Right lung (tissue), 5 donors: ENCODE results near the gene IDH3G. TPM values are rescaled to one million over a fixed set of nuclear protein-coding genes. Genes with fewer than 3 reads are reported as not detected.

ENCODE experiments used
- DNase-seq, 2 donors: peaks; one replicate each; pipeline ENCODE4 v3.0.0-alpha.2; 2013
- polyA plus RNA-seq, 5 donors: library from polyadenylated mRNA; unstranded; fragments of 120-200 nt; gene quantifications; one replicate each; pipeline versions ENCODE4 v1.2.1 to v1.2.3, GENCODE V29; 2013; ENCODE audit warnings: inconsistent platforms in 1 of 5, low replicate concordance in 1 of 5; ENCODE audit not compliant: insufficient read length in 5 of 5, insufficient read depth in 1 of 5

The IDH3G gene
- polyA plus RNA-seq, 5 donors: 48.9 to 75.0 (median 52.7) TPM

DNA sequence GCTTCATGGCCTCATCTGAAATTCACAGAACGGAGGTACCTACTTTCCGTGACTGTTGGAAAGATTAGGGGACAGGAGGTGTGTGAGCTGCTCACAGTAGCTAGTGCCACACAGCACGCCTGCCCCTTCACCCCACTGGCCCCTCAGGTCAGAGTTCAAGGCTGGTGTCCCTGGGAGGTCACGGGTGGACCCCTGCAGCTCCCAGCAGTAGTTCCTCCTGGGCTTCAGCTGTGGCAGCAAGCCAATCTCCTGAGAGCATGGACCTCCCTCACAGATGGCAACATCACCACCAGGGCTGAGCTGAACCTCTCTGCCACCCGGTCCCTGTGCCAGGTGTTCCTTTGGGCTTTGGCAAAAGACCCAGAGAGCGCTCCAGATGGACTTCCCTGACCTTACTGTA lies 1.8 kb downstream of the IDH3G start:
- no peak for DNase-seq

DNA sequence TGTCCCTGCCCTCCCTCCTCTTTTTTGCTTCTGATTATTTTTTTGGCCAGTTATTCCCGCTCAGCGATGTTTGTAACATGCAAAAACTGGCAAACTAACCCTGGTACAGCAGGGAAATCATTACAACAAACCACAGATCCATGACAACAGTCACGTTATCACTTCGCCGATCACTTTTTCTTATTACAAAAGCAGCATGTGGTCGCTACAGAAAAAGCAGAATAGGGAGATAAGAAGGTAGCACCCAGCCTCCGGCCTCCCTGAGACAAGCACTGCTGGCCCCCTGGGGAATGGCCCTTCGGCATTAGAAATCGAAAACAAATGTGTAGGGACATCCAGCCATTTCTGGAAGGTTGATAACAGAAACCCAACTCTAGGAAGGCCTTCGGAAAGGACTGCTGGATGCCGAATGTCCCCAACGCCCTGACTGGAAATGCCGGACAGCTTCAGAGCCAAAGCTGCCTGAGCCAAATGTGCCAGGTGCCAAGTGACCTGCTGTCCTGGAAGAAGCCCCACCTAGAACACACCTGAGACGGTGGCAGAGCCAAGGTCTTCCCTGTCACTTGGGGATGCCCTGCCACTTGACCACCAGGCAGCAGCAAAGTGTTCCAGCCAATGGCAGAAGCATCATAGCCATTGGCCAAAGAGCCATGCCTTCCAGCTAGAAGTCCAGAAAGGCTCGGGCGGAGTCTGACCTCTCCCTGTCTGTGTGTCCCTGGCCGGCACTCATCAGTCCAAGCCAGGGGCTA lies 2.9 kb downstream of the IDH3G start:
- DNase-seq: no peak

DNA sequence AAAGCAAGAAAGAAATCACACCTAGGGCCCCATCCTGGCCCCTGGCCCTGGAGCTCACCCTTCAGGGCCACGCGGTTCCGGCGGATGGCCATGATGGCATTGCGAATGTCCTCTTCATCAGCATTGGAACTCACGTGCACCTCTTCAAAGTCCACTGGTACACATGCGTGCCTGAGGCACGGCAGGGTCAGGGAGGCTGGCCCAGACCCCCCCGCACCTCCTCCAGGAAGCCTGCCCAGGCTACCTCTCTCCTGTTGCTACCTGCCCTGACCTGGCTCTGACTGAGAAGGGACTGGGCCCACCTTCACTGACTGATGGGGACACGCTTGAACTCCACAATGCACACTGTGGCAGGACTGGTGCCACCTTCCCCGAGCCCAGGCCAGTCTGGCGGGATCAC lies 4.5 kb downstream of the IDH3G start:
- no peak for DNase-seq

DNA sequence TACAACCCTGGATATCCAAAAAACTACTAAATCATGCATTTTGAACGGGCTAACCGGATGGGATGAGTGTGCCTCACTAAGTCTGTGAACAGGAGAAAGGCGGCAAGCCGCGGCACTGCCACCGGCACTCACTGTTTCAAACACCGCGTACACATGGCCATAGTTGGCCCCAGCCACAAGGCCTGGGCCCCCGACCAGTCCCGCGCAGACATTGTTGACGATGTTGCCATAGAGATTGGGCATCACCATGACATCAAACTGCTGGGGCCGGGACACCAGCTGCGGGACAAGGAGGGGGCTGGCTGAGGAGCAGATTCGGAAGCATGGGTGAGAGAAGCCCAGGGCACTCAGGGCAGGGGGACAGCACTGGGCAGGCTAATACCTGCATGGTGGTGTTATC lies 7.5 kb downstream of the IDH3G start:
- DNase-seq: no peak

DNA sequence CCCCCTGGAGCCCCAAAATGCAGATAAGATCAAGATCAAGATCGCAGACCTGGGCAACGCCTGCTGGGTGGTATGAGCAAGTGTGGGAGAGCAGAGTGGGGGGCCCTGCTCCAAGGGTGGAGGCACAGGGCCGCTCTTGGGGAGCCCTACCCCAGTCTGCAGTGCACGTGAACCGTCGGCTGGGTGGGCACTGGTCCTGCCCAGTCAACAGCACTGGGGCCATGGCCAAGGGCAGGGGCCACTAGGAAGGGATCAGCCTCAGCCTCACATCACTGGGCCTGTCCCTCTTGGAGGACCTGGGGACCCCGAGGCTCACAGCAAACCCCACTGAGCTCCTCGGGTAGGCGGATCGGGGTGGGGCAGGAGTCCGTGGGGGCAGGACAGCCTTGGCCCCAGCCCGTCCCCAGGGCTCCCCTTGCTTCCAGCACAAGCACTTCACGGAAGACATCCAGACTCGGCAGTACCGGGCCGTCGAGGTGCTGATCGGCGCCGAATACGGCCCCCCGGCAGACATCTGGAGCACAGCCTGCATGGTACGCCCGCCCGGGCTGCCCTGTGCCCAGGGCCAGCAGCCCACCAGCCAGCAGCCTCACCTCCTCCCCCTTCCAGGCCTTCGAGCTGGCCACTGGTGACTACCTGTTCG lies 9.7 kb downstream of the IDH3G start:
- no peak for DNase-seq

DNA sequence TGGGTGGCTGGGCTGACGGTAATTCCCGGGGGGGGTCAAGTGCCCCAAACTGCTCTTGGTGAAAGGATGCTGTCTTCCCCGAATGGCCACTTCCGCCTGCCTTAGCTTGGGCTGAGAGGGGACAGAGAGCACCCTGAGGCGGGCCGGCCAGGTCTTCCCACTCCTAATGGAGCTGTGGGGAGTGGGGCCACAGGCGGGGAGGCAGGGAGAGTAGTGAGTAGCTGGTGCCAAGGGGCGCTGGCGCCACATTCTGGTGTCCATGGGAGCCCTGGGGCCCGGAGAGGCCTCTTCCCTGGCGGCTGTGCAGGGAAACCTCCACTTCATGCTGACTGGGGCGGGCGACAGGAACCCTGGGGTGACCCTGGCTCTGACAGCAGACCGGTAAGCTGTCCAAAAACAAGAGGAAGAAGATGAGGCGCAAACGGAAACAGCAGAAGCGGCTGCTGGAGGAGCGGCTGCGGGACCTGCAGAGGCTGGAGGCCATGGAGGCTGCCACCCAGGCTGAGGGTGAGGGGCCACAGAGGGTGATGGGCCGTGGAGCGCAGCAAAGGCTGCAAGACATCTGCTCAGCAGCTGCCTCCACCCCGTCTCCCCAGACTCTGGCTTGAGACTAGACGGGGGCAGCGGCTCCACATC lies 10.7 kb downstream of the IDH3G start:
- no peak for DNase-seq

DNA sequence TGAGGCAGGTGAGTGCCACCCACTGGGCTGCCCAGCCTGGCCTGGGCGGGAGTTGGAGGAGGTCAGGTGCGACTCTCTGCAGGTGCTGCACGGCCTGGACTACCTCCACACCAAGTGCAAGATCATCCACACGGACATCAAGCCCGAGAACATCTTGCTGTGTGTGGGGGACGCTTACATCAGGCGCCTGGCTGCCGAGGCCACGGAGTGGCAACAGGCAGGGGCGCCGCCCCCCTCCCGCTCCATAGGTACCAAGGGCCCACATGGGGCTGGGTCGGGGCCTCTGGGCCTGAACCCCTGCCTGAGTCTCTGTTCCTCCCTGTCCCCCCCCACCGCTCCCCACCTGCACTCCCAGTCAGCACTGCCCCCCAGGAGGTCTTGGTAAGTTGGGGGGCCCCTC lies 11.3 kb downstream of the IDH3G start:
- DNase-seq: no peak

DNA sequence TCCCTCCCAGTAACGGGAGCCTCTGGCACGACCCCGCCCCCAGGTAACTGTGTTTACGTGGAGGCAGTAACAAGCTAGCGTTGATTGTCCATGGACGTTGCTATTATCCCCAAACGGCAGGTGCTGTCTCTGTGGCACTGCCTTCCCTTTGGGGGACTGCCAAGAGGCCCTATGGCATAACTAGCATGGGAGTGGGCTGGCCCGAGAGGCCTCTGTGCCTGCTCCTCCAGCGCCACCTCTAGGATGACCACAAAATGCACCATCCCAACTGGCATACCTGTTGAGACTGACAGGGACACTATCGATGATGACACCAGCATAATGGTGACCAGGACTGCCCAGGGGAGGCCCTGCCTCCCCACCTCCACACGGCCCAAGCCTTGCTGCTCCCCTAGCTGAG lies 11.9 kb downstream of the IDH3G start:
- DNase-seq: no peak

DNA sequence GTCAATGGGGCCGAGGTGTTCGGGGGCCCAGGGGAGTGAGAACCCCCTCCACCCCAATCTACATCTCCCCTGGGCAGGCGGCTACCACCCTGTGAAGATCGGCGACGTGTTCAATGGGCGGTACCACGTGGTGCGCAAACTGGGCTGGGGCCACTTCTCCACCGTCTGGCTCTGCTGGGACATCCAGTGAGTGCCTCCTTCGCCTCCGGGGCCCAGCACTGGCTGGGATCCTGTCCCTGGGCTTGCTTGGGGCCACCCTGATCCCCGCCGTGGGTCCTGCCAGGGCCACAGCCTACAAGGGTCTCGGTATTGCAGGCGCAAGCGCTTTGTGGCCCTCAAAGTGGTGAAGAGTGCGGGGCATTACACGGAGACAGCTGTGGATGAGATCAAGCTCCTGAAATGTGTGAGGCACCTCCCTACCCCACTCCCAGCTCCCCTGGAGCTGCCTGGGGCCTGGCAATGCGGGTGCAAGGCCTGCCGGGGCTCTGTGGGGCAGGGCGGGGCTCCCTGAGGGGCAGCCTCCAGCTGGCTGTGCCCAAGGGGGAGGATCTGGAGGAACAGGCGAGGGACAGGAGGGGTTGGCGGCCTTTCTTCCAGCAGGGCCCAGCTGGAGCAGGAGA lies 12.6 kb downstream of the IDH3G start:
- no peak for DNase-seq

DNA sequence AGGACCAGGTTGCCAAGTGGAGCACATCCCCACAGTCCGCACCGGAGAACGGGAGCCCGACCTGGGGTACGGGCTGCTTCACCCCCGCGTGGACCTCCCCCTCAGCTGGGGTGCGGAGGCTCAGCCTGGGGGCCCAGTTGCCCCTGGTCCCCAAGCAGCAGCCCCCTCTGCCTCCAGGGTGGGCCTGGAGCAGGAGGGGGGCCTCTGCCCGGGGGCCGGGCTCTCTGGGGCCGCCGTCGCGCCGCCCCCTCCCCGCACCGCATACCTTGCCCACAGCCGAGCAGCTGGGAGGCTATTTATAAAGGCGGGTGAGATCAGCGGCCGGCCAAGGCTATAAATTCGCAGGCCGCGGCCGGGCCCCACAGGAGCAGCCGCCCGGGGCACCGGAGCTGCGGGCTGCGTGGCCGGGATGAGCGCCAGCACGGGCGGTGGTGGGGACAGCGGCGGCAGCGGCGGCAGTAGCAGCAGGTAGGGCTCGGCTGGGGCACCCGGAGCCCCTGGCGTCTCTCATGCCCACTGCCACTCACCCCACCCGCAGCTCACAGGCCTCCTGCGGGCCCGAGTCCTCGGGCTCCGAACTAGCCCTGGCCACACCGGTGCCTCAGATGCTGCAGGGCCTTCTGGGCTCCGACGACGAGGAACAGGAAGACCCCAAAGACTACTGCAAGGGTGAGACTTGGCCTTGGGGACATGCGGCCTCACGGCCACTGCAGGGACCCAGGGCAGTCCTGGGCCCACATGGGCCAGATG lies 13.3 kb downstream of the IDH3G start, which contains the start of gene SRPK3:
SRPK3 (plus strand) TSS at position 364 of the 750 bp plus-strand sequence; CDS start at position 410, 46 bp downstream.
- DNase-seq: no peak

DNA sequence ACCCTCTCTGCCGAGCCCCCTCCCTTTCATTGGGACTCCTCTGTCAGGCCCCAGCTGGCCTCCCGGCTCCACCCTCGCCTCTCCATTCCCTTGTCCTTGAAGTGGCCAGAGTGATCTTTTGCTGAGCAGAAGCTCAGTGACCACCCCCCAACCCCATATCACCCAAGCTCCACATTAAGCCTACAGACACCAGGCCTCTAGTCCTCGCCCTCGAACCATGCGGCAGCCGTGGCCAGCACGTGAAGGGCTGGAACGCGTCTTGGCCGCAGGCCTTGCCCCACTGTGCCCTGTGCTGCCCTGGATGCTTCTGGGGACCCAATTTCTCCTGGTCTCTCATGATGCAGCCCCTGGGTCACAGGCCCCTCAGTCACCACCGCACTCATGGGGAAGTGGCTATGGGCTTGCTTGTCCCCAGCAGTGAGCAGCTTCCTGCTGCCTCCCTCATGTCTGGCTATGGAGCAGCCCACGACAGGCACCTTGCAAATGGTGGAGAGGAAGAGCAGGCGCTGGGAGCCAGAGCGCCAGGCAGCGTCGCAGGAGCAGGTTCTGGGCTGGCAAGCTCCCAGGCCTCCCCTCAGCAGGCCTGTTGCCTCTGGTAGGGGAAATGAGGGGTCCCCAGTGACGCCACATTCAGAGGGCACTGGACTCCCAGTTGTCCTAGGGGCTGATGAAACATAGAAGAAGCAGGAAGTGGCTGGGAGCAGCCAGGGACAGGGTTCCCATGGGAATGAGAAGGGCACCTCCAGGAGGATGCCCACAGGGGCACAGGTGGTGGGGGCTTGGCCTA lies 14.1 kb downstream of the IDH3G start:
- DNase-seq: no peak

DNA sequence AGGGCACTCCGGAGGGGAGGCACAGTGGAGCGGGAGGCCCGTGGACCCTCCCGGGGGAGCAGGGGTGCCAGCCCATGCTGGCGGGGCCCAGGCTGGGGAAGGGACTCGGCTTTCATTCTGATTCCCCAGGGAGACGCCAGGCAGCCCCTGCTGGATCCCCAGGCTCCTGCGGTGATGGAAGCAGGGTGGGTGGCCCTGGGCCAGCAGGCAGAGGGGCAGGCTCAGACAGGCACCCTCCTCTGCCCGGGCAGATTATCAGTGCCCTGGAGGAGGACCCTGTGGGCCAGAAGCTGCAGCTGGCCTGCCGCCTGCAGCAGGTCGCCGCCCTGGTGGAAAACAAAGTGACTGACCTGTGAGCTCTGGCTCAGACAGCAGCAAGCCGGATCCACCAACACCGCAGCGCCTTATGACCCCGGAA lies 15.5 kb downstream of the IDH3G start:
- DNase-seq: no peak

DNA sequence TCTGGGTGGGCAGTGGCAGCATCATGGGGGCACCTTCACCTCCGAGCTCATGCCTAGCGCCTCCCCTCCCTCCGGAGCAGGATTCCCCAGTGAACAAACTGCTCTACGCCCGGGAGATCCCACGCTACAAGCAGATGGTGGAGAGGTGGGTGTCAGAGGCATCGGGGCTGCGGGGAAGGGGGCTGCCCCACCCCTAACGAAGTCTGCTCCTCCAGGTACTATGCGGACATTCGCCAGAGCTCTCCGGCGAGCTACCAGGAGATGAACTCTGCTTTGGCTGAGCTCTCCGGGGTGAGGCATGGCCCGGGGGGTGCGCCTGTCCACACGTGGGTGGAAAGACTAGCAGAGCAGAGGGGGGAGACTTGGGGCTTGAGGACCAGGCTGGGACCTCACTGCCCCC lies 16.0 kb downstream of the IDH3G start:
- no peak for DNase-seq

DNA sequence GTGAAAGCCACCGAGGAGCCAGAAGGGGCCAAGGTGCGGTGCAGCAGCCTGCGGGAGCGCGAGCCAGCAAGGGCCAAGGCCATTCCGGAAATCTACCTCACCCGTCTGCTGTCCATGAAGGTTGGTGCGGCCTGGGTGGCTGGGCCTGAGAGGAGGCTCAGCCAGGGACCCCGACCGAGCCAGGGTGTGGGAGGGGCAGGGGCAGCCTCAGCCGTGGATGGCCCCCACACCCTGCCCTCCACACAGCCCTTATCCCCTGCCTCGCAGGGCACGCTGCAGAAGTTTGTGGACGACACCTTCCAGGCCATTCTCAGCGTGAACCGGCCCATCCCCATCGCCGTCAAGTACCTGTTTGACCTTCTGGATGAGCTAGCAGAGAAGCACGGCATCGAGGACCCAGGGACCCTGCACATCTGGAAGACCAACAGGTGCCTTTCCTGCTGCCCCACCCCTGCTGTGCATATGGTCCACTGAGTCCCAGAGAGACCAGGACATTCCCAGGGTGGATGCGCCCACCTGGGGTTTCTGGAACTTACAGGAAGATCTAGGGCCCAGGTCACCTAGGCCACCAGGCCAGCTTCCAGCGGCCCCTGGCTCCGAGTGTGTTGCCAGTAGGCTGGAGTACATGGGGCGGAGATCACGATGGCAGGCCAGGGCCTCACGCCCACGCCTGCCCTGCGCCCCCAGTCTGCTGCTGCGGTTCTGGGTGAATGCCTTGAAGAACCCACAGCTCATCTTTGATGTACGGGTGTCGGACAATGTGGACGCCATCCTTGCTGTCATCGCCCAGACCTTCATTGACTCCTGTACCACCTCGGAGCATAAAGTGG lies 16.7 kb downstream of the IDH3G start:
- no peak for DNase-seq

DNA sequence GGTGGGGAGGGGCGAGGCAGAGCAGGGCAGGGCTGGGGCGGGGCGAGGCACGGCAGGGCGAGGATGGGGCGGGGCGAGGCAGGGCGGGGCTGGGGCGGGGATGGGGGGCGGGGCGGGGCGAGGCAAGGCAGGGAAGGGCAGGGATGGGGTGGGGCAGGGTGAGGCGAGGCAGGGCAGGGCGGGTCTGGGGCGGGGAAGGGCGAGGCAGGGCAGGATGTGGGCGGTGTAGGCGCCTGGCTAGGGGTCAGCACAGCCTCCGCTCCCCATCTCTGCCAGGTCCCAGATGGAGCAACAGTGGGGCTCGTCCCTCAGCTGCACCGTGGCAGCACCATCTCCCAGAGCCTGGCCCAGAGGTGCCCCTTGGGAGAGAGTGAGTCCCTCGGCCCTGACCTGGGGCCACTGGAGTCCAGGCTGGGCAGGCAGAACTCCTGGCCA lies 17.5 kb downstream of the IDH3G start:
- DNase-seq: no peak

DNA sequence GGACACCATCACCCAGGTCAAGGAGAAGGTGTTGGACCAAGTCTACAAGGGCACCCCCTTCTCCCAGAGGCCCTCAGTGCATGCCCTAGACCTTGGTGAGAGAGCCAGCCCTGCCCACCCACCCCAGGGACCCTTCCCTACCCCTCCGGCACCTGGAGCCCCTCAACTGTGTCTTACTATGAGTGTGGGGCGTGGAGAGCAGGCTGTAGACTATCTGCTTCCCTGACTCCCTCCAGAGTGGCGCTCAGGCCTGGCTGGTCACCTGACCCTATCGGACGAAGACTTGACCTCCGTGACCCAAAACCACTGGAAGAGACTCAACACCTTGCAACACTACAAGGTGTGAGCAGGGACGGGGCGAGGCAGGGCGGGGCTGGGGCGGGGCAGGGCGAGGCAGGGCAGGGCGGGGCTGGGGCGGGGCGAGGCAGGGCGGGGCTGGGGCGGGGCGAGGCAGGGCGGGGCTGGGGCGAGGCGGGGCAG lies 18.0 kb downstream of the IDH3G start:
- DNase-seq: no peak

DNA sequence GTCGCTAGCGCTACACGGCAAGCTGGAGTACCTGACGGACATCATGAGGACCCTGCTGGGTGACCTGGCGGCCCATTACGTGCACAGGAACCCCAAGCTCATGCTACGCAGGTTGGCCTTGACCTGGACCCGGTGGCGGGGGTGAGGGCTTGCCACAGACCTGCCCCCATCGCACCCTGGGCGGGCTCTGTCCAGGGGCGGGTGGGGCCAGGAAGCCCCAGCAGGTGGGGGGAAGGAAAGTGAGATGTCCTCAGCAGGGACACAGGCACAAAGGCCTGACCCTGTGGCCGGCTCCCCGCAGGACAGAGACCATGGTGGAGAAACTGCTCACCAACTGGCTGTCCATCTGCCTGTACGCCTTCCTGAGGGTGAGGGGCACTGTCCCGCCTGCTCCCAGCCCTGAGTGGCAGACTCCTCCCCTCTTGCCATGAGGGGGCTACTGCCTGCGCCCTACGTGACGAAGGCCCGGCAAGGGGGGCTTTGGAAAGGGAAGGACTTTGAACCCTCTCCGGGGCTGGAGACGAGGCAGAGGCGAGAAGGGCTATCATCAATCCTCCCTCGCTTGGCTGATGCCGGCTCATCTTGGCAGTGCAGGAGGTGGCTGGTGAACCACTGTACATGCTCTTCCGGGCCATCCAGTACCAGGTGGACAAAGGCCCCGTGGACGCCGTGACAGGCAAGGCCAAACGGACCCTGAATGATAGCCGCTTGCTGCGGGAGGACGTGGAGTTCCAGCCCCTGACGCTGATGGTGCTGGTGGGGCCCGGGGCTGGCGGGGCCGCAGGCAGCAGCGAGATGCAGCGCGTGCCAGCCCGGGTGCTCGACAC lies 18.7 kb downstream of the IDH3G start:
- no peak for DNase-seq

DNA sequence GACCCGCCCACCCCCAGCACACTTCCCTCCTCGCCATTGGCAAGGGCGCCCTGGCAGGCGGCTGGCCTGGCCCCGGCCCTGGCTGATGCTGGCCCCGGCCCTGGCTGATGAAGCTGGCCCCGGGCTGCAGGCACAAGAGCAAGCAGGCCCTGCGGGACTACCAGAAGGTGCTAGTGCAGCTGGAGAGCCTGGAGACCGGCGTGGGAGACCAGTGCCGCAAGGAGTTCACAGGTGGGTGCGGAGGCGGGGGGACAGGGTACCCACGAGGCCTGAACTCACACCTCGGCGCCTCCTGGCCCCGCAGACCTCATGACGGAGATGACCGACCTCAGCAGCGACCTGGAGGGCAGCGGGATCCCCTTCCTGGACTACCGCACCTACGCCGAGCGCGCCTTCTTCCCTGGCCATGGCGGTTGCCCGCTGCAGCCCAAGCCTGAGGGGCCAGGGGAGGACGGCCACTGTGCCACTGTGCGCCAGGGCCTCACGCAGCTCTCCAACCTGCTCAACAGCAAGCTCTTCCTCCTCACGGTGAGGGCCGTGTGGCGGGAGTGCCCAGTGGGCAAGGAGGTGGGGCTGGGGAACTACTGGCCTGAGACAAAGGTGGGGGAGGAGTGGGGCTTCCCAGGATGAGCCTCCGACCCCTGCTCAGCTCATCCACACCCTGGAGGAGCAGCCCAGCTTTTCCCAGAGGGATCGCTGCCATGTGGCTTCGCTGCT lies 19.4 kb downstream of the IDH3G start:
- no peak for DNase-seq
